ENCODE measurements around the gene SH3RF3. TPM values are rescaled to one million over a fixed set of nuclear protein-coding genes. Genes with fewer than 3 reads are reported as not detected.

The SH3RF3 gene
- total RNA-seq, 1 experiment from 2014 or later = not detected

DNA sequence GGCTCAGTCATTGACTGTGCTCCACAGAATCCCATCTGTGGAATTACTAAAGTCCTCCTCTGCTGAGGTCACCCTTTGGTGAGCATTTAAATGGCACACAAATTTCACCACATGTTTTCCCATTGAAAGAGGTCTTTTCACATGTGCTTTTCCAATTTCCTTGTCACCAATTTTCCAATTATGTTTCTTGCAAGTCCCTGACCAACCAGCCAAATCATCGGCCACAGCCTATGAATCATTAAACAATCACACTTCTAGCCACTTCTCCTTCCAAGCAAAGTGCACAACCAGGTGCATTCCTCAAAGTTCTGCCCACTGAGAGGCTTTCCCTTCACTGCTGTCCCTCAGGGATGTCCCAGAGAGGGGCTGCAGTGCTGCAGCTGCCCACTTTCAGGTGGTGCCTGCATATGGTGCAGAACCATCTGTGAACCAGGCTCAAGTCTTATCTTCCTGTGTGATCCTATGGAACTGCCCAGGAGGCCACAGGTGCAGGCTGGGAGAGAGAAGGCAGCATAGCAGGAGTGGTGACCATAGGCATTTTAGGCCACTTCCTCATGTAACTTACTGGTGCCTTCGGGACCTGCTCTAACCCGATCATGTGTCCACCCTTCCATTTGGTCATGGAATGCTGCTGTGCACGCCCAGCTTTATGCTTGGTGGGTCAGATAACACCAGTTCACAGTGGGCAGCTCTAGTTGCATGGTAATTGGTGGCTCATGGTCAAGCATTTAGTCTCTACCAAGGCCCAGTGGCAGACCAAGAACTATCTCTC is 331.7 kb downstream of the SH3RF3 start:
- H3K27ac ChIP-seq (ENCODE audit: low read depth, low read length) = no peak overlapping the region
- POLR2A ChIA-PET = no interaction called here
- DNase-seq (ENCODE audit: low read depth, low spot score) (no peak), ATAC-seq (no peak)
- CTCF ChIA-PET = no interaction called here
- peaks cover 12% of the 10 kb centered on the region; the same call in 1 of the 2 replicates for H3K27me3 ChIP-seq (ENCODE audit: insufficient read depth, low read length)
- no peaks in the 10 kb centered on the region for H3K36me3 ChIP-seq (ENCODE audit: control insufficient read depth in 1 of 2, insufficient read depth in 2 of 2, low read length in 2 of 2)
- BruUV-seq (replicated peaks) = no TSS peak
- H3K79me2 ChIP-seq (ENCODE audit: insufficient read depth, low read length) = no peaks in the 10 kb centered on the region
- no peak overlapping the region for H2AFZ ChIP-seq (ENCODE audit: low read depth, low read length, poor library complexity, severe bottlenecking)
- H3K9me3 ChIP-seq (ENCODE audit: control insufficient read depth in 1 of 2, insufficient read depth in 1 of 2, low read depth in 1 of 2, low read length in 2 of 2) = no peaks in the 10 kb centered on the region
- no peak overlapping the region for H3K4me2 ChIP-seq (ENCODE audit: low read length)
- no peak overlapping the region for H3K4me3 ChIP-seq (replicated peaks in 1 of 2; ENCODE audit: low read depth in 1 of 2, low read length in 2 of 2)
- intact Hi-C loops (cut with micrococcal nuclease) = no loop called here
- no peak overlapping the region for H3K9ac ChIP-seq (ENCODE audit: low read length)
- H3K9me2 ChIP-seq (ENCODE audit: insufficient read depth) = no peaks in the 10 kb centered on the region
- TF ChIP-seq, protein P1, sequence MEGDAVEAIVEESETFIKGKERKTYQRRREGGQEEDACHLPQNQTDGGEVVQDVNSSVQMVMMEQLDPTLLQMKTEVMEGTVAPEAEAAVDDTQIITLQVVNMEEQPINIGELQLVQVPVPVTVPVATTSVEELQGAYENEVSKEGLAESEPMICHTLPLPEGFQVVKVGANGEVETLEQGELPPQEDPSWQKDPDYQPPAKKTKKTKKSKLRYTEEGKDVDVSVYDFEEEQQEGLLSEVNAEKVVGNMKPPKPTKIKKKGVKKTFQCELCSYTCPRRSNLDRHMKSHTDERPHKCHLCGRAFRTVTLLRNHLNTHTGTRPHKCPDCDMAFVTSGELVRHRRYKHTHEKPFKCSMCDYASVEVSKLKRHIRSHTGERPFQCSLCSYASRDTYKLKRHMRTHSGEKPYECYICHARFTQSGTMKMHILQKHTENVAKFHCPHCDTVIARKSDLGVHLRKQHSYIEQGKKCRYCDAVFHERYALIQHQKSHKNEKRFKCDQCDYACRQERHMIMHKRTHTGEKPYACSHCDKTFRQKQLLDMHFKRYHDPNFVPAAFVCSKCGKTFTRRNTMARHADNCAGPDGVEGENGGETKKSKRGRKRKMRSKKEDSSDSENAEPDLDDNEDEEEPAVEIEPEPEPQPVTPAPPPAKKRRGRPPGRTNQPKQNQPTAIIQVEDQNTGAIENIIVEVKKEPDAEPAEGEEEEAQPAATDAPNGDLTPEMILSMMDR (IDR thresholded peaks at IDR 0.05 in 2 of 3, conservative IDR thresholded peaks at IDR 0.05 in 1 of 3; ENCODE audit: borderline replicate concordance in 1 of 3, insufficient read depth in 1 of 3, low read depth in 2 of 3, low read length in 2 of 3) = no peak
- TF ChIP-seq, protein P2, sequence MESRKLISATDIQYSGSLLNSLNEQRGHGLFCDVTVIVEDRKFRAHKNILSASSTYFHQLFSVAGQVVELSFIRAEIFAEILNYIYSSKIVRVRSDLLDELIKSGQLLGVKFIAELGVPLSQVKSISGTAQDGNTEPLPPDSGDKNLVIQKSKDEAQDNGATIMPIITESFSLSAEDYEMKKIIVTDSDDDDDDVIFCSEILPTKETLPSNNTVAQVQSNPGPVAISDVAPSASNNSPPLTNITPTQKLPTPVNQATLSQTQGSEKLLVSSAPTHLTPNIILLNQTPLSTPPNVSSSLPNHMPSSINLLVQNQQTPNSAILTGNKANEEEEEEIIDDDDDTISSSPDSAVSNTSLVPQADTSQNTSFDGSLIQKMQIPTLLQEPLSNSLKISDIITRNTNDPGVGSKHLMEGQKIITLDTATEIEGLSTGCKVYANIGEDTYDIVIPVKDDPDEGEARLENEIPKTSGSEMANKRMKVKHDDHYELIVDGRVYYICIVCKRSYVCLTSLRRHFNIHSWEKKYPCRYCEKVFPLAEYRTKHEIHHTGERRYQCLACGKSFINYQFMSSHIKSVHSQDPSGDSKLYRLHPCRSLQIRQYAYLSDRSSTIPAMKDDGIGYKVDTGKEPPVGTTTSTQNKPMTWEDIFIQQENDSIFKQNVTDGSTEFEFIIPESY (IDR thresholded peaks at IDR 0.05; ENCODE audit: extremely low read depth, insufficient replicate concordance, low read length) = no peak
- TF ChIP-seq EZH2 (IDR thresholded peaks at IDR 0.05) (no peak), POLR2A (IDR thresholded peaks at IDR 0.05; ENCODE audit: borderline replicate concordance, extremely low read depth, insufficient read depth, insufficient read length) (no peak), TCF7L2 (IDR thresholded peaks at IDR 0.05; ENCODE audit: borderline replicate concordance, extremely low read depth, insufficient read depth, insufficient read length) (no peak), ZNF274 (IDR thresholded peaks at IDR 0.05; ENCODE audit: low read depth, low read length) (no peak), EZH2phosphoT487 (IDR thresholded peaks at IDR 0.05; ENCODE audit: borderline replicate concordance) (no peak), EGR1 (IDR thresholded peaks at IDR 0.05; ENCODE audit: low read depth) (no peak), SP1 (IDR thresholded peaks at IDR 0.05; ENCODE audit: low read depth) (no peak), CBX3 (IDR thresholded peaks at IDR 0.05; ENCODE audit: low read depth) (no peak), SRF (IDR thresholded peaks at IDR 0.05; ENCODE audit: low read depth) (no peak), FOSL1 (IDR thresholded peaks at IDR 0.05; ENCODE audit: low read depth) (no peak), POLR2AphosphoS5 (IDR thresholded peaks at IDR 0.05; ENCODE audit: low read depth, low read length) (no peak), SIN3A (IDR thresholded peaks at IDR 0.05; ENCODE audit: low read depth) (no peak)
- TF ChIP-seq, protein P3, sequence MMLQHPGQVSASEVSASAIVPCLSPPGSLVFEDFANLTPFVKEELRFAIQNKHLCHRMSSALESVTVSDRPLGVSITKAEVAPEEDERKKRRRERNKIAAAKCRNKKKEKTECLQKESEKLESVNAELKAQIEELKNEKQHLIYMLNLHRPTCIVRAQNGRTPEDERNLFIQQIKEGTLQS (IDR thresholded peaks at IDR 0.05) = no peak
- TF ChIP-seq, protein P4, sequence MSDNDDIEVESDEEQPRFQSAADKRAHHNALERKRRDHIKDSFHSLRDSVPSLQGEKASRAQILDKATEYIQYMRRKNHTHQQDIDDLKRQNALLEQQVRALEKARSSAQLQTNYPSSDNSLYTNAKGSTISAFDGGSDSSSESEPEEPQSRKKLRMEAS (IDR thresholded peaks at IDR 0.05) = no peak
- peaks cover 4 to 11% of the 10 kb centered on the region in 2 experiments; a peak in 3 of 4 replicates for H3K4me1 ChIP-seq (ENCODE audit: control insufficient read depth in 1 of 2, insufficient read depth in 2 of 2, low read length in 2 of 2)
- RAD21 ChIA-PET (ENCODE audit: low non-redundant PET in 1 of 2, low total read pairs in 2 of 2, uncharacterized antibody in 2 of 2, unreplicated experiment in 2 of 2) = no interaction called here
- H4K20me1 ChIP-seq (ENCODE audit: insufficient read depth) = no peaks in the 10 kb centered on the region; the same call in 1 of the 2 replicates

All from HCT116 (cell line).